Measurements from ENCODE around the gene MAN1A1.

The MAN1A1 gene

DNA sequence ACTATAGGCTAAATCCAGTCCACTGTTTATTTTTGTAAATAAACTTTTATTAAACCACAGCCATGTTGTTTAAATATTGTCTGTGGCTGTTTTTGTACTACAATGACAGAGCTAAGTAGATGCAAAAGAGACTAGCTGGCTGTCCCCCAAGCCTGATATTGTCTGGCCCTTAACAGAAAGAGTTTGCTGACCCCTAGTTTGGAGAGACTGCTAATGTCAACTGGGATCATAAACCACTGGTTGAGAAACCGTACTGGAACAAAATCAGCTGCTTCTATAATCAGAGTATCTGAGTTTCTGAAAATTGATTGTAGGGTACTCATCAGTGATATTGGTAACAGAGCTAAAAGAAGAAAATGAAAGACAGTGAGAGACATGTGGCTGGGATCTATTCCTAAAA lies 168.5 kb downstream of the MAN1A1 start:
- Histone ChIP-seq H3K27ac (no peak overlapping the region), H3K4me3 (IDR thresholded peaks at IDR 0.05; ENCODE audit: insufficient read depth, low read depth, low read length) (no peak overlapping the region), H3K79me2 (ENCODE audit: insufficient read depth, low read depth) (no peaks in the 10 kb centered on the region), H3K36me3 (ENCODE audit: insufficient read depth) (no peaks in the 10 kb centered on the region), H3K9ac (no peak overlapping the region), H3K27me3 (ENCODE audit: insufficient read depth, low read depth) (no peaks in the 10 kb centered on the region), H3K4me2 (no peak overlapping the region), H2AFZ (ENCODE audit: low read depth) (no peak overlapping the region), H4K20me1 (ENCODE audit: insufficient read depth) (no peaks in the 10 kb centered on the region), H3K4me1 (ENCODE audit: low read depth, poor library complexity, severe bottlenecking) (peaks cover 31% of the 10 kb centered on the region)
- TF ChIP-seq, protein P1, sequence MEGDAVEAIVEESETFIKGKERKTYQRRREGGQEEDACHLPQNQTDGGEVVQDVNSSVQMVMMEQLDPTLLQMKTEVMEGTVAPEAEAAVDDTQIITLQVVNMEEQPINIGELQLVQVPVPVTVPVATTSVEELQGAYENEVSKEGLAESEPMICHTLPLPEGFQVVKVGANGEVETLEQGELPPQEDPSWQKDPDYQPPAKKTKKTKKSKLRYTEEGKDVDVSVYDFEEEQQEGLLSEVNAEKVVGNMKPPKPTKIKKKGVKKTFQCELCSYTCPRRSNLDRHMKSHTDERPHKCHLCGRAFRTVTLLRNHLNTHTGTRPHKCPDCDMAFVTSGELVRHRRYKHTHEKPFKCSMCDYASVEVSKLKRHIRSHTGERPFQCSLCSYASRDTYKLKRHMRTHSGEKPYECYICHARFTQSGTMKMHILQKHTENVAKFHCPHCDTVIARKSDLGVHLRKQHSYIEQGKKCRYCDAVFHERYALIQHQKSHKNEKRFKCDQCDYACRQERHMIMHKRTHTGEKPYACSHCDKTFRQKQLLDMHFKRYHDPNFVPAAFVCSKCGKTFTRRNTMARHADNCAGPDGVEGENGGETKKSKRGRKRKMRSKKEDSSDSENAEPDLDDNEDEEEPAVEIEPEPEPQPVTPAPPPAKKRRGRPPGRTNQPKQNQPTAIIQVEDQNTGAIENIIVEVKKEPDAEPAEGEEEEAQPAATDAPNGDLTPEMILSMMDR (conservative IDR thresholded peaks at IDR 0.05; ENCODE audit: low read depth, low read length): no peak

DNA sequence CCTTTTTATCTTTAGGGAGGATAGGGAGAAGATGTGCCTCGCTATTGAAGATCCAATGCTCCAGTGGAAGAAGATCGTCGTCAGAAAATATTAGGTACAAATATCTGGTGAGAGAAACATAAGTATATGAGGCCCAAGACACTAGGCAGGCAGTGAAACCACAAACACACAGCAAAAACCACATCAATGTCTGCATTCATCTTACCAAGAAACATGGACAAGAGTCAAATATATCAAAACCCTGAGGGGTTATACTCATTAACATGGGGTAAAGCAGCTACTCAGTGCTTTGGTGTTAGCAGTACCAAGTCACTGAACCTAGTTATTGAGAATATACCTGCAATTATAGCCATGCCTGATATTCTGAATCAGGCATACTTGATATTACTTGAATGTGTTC lies 169.7 kb downstream of the MAN1A1 start:
- Histone ChIP-seq H2AFZ (ENCODE audit: low read depth) (no peak overlapping the region), H3K4me1 (ENCODE audit: low read depth, poor library complexity, severe bottlenecking) (peaks cover 31% of the 10 kb centered on the region), H3K4me2 (peak overlapping the region; percentile 31; the same call in 1 of the 2 replicates), H3K27me3 (ENCODE audit: insufficient read depth, low read depth) (no peaks in the 10 kb centered on the region), H3K9ac (no peak overlapping the region), H3K36me3 (ENCODE audit: insufficient read depth) (no peaks in the 10 kb centered on the region), H4K20me1 (ENCODE audit: insufficient read depth) (no peaks in the 10 kb centered on the region), H3K4me3 (IDR thresholded peaks at IDR 0.05; ENCODE audit: insufficient read depth, low read depth, low read length) (no peak overlapping the region), H3K27ac (peak overlapping the region; percentile 24; the same call in 1 of the 2 replicates), H3K79me2 (ENCODE audit: insufficient read depth, low read depth) (no peaks in the 10 kb centered on the region)
- TF ChIP-seq, protein P1 (conservative IDR thresholded peaks at IDR 0.05; ENCODE audit: low read depth, low read length): no peak

- Histone ChIP-seq H3K27ac (no peak overlapping the region), H3K36me3 (ENCODE audit: insufficient read depth) (no peaks in the 10 kb centered on the region)
- TF ChIP-seq, protein P1 (conservative IDR thresholded peaks at IDR 0.05; ENCODE audit: low read depth, low read length): no peak
Measured at GRCh38 chr6:119179062-119179461, 170.5 kb downstream of the MAN1A1 start.

GRCh38 chr6:119176445-119176844 lies 173.1 kb downstream of the MAN1A1 start:
- Histone ChIP-seq H4K20me1 (ENCODE audit: insufficient read depth) (no peaks in the 10 kb centered on the region), H3K27me3 (ENCODE audit: insufficient read depth, low read depth) (no peaks in the 10 kb centered on the region), H3K9ac (no peak overlapping the region), H3K27ac (no peak overlapping the region), H2AFZ (ENCODE audit: low read depth) (no peak overlapping the region), H3K4me3 (IDR thresholded peaks at IDR 0.05; ENCODE audit: insufficient read depth, low read depth, low read length) (no peak overlapping the region), H3K4me1 (ENCODE audit: low read depth, poor library complexity, severe bottlenecking) (peaks cover 32% of the 10 kb centered on the region), H3K4me2 (no peak overlapping the region), H3K79me2 (ENCODE audit: insufficient read depth, low read depth) (no peaks in the 10 kb centered on the region), H3K36me3 (ENCODE audit: insufficient read depth) (no peaks in the 10 kb centered on the region)
- TF ChIP-seq, protein P1 (conservative IDR thresholded peaks at IDR 0.05; ENCODE audit: low read depth, low read length): no peak

More at GRCh38 chr6:119179062-119179461, 170.5 kb downstream of the MAN1A1 start:
- H3K79me2 ChIP-seq (ENCODE audit: insufficient read depth, low read depth): no peaks in the 10 kb centered on the region
- 0 out of 2 replicates have a peak overlapping the region, but pooled peaks have one; percentile 31 for H3K4me2 ChIP-seq
- H3K27me3 ChIP-seq (ENCODE audit: insufficient read depth, low read depth): no peaks in the 10 kb centered on the region
- no peak overlapping the region for H3K4me3 ChIP-seq (IDR thresholded peaks at IDR 0.05; ENCODE audit: insufficient read depth, low read depth, low read length)
- H2AFZ ChIP-seq (ENCODE audit: low read depth): no peak overlapping the region
- H3K9ac ChIP-seq: no peak overlapping the region
- peaks cover 31% of the 10 kb centered on the region for H3K4me1 ChIP-seq (ENCODE audit: low read depth, poor library complexity, severe bottlenecking)
- no peaks in the 10 kb centered on the region for H4K20me1 ChIP-seq (ENCODE audit: insufficient read depth)
